NOMO-1 treated with dmso at 0.1 percent for 144 hours (cell line): ENCODE measurements around the gene LYPD5.
"Not testable (repeated sequence)": the region's sequence is repeated elsewhere in the genome, so short reads cannot be mapped to it uniquely, and the experiment has no call there.

Source experiments
- DNase-seq: peaks from one replicate; lab custom pipeline; 2025; ENCODE audit not compliant: unreplicated experiment; lab: John Stamatoyannopoulos, UW

LYPD5 gene

GRCh38 chr19:43802216-43802951, at the start of gene LYPD5:
Gene LYPD5 (minus strand): TSS chr19:43802447. CDS start chr19:43802380, 67 bp downstream.
- DNase-seq, result no peak

GRCh38 chr19:43848821-43849220, 46.6 kb upstream of the LYPD5 start:
- no peak for DNase-seq

GRCh38 chr19:43847884-43848283, 45.6 kb upstream of the LYPD5 start:
- DNase-seq, result no peak

- DNase-seq, result no peak
Observed at GRCh38 chr19:43847246-43847645, 45.0 kb upstream of the LYPD5 start.

- DNase-seq, result no peak
Observed at GRCh38 chr19:43842007-43842406, 39.8 kb upstream of the LYPD5 start.

- no peak for DNase-seq
Observed at GRCh38 chr19:43839139-43839538, 36.9 kb upstream of the LYPD5 start.

GRCh38 chr19:43826787-43827754, 24.8 kb upstream of the LYPD5 start, which contains the start of gene ZNF283:
Gene ZNF283 (plus strand): TSS chr19:43827321. CDS start chr19:43833505, 6,184 bp downstream.
- peak; percentile 67 for DNase-seq

GRCh38 chr19:43824572-43824971, 22.3 kb upstream of the LYPD5 start:
- not testable (repeated sequence) for DNase-seq

- not testable (repeated sequence) for DNase-seq
Observed at GRCh38 chr19:43823856-43824255, 21.6 kb upstream of the LYPD5 start.

- DNase-seq, result no peak
Observed at GRCh38 chr19:43820884-43821215, 18.6 kb upstream of the LYPD5 start.

- DNase-seq, result no peak
Observed at GRCh38 chr19:43820098-43820883, 18.0 kb upstream of the LYPD5 start.

GRCh38 chr19:43818500-43818899, 16.3 kb upstream of the LYPD5 start:
- DNase-seq, result no peak

GRCh38 chr19:43817454-43817853, 15.2 kb upstream of the LYPD5 start:
- not testable (repeated sequence) for DNase-seq

GRCh38 chr19:43814663-43815352, 12.6 kb upstream of the LYPD5 start:
- DNase-seq, result no peak

- no peak for DNase-seq
Observed at GRCh38 chr19:43812688-43813087, 10.4 kb upstream of the LYPD5 start.

GRCh38 chr19:43812259-43812658, 10.0 kb upstream of the LYPD5 start:
- no peak for DNase-seq

- no peak for DNase-seq
Observed at GRCh38 chr19:43811837-43812236, 9.6 kb upstream of the LYPD5 start.

- no peak for DNase-seq
Observed at GRCh38 chr19:43809762-43810696, 7.8 kb upstream of the LYPD5 start.

- DNase-seq, result no peak
Observed at GRCh38 chr19:43807651-43808050, 5.4 kb upstream of the LYPD5 start.
